Measurements from ENCODE around the gene SCN4B.

The SCN4B gene

GRCh38 chr11:118138839-118139420 lies 13.7 kb downstream of the SCN4B start:
- DNase-seq (ENCODE audit: low spot score) = no peak
- in situ Hi-C loops (cut with MboI; ENCODE audit: low pct_unique_long_range_greater_than_20kb, low sequenced_read_pairs, unreplicated experiment) = no loop called here
- no peak for TF ChIP-seq CTCF (IDR thresholded peaks at IDR 0.05; ENCODE audit: extremely low read depth, insufficient read depth, missing control alignments)

GRCh38 chr11:118136801-118137200 lies 15.8 kb downstream of the SCN4B start:
- DNase-seq (ENCODE audit: low spot score) = no peak
- TF ChIP-seq CTCF (IDR thresholded peaks at IDR 0.05; ENCODE audit: extremely low read depth, insufficient read depth, missing control alignments) = no peak

GRCh38 chr11:118136341-118136740 lies 16.3 kb downstream of the SCN4B start:
- DNase-seq (ENCODE audit: low spot score) = no peak
- no peak for TF ChIP-seq CTCF (IDR thresholded peaks at IDR 0.05; ENCODE audit: extremely low read depth, insufficient read depth, missing control alignments)
- in situ Hi-C loops (cut with MboI; ENCODE audit: low pct_unique_long_range_greater_than_20kb, low sequenced_read_pairs, unreplicated experiment) = no loop called here

More at GRCh38 chr11:118136801-118137200, 15.8 kb downstream of the SCN4B start:
- in situ Hi-C loops (cut with MboI; ENCODE audit: low pct_unique_long_range_greater_than_20kb, low sequenced_read_pairs, unreplicated experiment) = no loop called here

- no peak for DNase-seq (ENCODE audit: low spot score)
- TF ChIP-seq CTCF (IDR thresholded peaks at IDR 0.05; ENCODE audit: extremely low read depth, insufficient read depth, missing control alignments) = no peak
These were observed 16.8 kb downstream of the SCN4B start for GRCh38 chr11:118135796-118136165.

GRCh38 chr11:118135051-118135795 lies 17.4 kb downstream of the SCN4B start:
- in situ Hi-C loops (cut with MboI; ENCODE audit: low pct_unique_long_range_greater_than_20kb, low sequenced_read_pairs, unreplicated experiment) = no loop called here
- no peak for TF ChIP-seq CTCF (IDR thresholded peaks at IDR 0.05; ENCODE audit: extremely low read depth, insufficient read depth, missing control alignments)
- no peak for DNase-seq (ENCODE audit: low spot score)

More at GRCh38 chr11:118135796-118136165, 16.8 kb downstream of the SCN4B start:
- in situ Hi-C loops (cut with MboI; ENCODE audit: low pct_unique_long_range_greater_than_20kb, low sequenced_read_pairs, unreplicated experiment) = no loop called here

GRCh38 chr11:118133816-118134215 lies 18.8 kb downstream of the SCN4B start:
- in situ Hi-C loops (cut with MboI; ENCODE audit: low pct_unique_long_range_greater_than_20kb, low sequenced_read_pairs, unreplicated experiment) = no loop called here
- no peak for DNase-seq (ENCODE audit: low spot score)
- no peak for TF ChIP-seq CTCF (IDR thresholded peaks at IDR 0.05; ENCODE audit: extremely low read depth, insufficient read depth, missing control alignments)

Measured in GM13977 (cell line).